Measurements from ENCODE around the gene PLEKHG3. TPM values are rescaled to one million over a fixed set of nuclear protein-coding genes. Genes with fewer than 3 reads are reported as not detected.

Gene PLEKHG3
- total and polyA plus RNA-seq, 7 donors = 1.9 to 8.2 (median 5.2) TPM

DNA sequence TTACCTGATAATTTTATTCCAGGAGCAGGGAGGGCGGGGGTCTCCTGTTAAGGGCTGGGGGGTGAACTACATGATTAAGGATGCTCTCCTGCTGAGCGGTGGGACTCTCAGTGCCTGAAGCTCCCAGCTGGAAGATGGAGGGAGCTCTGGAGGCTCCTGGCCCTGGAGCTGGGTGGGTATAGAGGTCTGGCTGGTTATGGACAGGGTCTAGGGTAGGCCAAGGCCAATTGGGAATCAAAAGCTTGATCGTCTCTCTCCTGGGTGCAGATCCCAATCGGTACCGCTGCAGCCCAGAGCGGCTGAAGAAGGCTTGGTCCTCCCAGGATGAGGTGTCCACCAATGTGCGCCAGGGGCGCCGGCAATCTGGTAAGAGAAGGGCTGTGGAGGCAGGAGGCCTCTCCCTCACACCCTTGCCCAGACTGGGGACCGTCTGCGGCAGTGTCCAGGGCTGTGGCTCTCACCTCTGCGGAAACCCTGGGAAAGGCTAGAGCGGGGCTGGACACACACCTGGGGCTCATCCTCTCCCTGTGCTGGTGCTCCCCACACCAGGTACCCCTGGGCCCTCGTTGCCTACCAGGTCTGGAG is 28.4 kb downstream of the PLEKHG3 start:
- DNase-seq (peak in 1 of 2 donors; percentile 43), ATAC-seq (no peak)
- intact Hi-C loops (cut with DNase I) = no loop called here
- no peak overlapping the region for H3K4me3 ChIP-seq
- H3K36me3 ChIP-seq (ENCODE audit: insufficient read depth in 1 of 2, low read depth in 1 of 2) = peaks cover 0 to 25% of the 10 kb centered on the region in 2 donors
- H3K27me3 ChIP-seq (ENCODE audit: insufficient read depth in 3 of 3, low read length in 2 of 3) = no peaks in the 10 kb centered on the region
- WGBS, 3 donors = 91 to 98% (median 97%) methylated on average over 14 of the region's 14 CpGs
- H3K4me1 ChIP-seq = no peaks in the 10 kb centered on the region
- TF ChIP-seq, protein P1, sequence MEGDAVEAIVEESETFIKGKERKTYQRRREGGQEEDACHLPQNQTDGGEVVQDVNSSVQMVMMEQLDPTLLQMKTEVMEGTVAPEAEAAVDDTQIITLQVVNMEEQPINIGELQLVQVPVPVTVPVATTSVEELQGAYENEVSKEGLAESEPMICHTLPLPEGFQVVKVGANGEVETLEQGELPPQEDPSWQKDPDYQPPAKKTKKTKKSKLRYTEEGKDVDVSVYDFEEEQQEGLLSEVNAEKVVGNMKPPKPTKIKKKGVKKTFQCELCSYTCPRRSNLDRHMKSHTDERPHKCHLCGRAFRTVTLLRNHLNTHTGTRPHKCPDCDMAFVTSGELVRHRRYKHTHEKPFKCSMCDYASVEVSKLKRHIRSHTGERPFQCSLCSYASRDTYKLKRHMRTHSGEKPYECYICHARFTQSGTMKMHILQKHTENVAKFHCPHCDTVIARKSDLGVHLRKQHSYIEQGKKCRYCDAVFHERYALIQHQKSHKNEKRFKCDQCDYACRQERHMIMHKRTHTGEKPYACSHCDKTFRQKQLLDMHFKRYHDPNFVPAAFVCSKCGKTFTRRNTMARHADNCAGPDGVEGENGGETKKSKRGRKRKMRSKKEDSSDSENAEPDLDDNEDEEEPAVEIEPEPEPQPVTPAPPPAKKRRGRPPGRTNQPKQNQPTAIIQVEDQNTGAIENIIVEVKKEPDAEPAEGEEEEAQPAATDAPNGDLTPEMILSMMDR (IDR thresholded peaks at IDR 0.05) = no peak
- H3K27ac ChIP-seq = no peak overlapping the region
- H3K9me3 ChIP-seq = no peaks in the 10 kb centered on the region

DNA sequence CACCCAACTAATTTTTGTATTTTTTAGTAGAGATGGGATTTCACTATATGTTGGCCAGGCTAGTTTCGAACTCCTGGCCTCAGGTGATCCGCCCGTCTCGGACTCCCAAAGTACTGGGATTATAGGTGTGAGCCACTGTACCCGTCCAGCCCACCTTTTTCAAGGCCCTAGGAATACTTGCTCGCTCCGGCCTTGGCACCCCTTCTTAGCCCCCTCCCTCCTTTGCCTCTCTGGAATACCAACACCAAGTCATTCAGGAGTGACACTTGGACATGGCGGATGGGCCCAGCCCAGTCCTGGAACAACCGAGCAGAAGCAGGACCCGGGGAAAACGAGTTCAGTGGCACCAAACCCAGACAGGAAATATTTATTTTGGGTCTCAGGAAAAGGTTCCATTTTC is 29.1 kb downstream of the PLEKHG3 start:
- no peak for ATAC-seq
- WGBS, 3 donors = 89 to 93% (median 91%) methylated on average over 11 of the region's 11 CpGs
- H3K27ac ChIP-seq = no peak overlapping the region
- TF ChIP-seq, protein P1 (IDR thresholded peaks at IDR 0.05) = no peak
- no peaks in the 10 kb centered on the region for H3K4me1 ChIP-seq
- no peaks in the 10 kb centered on the region for H3K9me3 ChIP-seq
- H3K27me3 ChIP-seq (ENCODE audit: insufficient read depth in 3 of 3, low read length in 2 of 3) = no peaks in the 10 kb centered on the region
- intact Hi-C loops (cut with DNase I) = no loop called here
- peak in 1 of 2 donors; percentile 19 for DNase-seq
- H3K36me3 ChIP-seq (ENCODE audit: insufficient read depth in 1 of 2, low read depth in 1 of 2) = peaks cover 0 to 18% of the 10 kb centered on the region in 2 donors
- no peak overlapping the region for H3K4me3 ChIP-seq

DNA sequence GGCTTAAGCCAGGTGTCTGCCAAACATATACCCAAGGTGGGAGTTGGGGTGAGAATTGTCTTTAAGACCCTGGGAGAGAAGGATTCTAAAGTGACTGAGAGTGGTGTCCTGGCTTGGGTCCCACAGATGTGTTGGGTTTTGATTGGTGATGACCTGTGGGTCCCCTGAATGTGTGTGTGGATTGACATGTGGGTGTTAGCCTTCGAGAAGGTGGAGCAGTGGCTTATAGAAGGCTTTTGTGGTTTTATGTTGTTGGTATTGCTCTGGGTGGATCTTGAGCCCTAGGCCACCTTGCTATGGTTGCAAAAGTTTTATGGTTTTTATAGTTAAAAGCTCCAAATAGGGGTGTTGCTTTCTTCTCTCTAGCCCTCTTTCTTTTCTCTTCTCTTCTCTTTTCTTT is 29.7 kb downstream of the PLEKHG3 start:
- DNase-seq = no peak
- intact Hi-C loops (cut with DNase I) = no loop called here
- ATAC-seq = no peak
- Histone ChIP-seq H3K4me3 (no peak overlapping the region), H3K27me3 (ENCODE audit: insufficient read depth in 3 of 3, low read length in 2 of 3) (no peaks in the 10 kb centered on the region), H3K27ac (no peak overlapping the region), H3K36me3 (ENCODE audit: insufficient read depth in 1 of 2, low read depth in 1 of 2) (peaks cover 0 to 17% of the 10 kb centered on the region in 2 donors), H3K4me1 (no peaks in the 10 kb centered on the region), H3K9me3 (no peaks in the 10 kb centered on the region)
- TF ChIP-seq, protein P1 (IDR thresholded peaks at IDR 0.05) = no peak
- 50 to 87% (median 81%) methylated on average over 1 of the region's 1 CpG for WGBS, 3 donors

DNA sequence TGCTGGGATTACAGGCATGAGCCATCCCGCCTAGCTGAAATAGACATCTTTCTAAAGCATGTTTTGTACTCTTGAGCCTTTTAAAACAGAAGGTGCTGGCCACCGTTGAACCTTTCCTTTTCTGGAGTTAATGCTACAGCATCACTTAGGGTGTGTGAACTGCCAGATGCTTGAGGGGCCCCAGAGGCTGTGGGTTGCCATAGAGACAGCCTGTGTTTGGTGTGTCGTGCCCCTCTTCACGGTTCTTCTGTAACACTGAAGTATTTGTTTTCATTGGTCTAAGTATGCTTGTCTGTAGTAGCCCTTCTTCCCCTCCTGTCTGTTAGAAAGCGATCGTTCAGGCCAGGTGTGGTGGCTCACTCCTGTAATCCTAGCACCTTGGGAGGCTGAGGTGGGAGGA is 30.8 kb downstream of the PLEKHG3 start:
- H3K27me3 ChIP-seq (ENCODE audit: insufficient read depth in 3 of 3, low read length in 2 of 3) = no peaks in the 10 kb centered on the region
- DNase-seq (no peak), ATAC-seq (no peak)
- H3K27ac ChIP-seq = peak overlapping the region; percentile 9
- intact Hi-C loops (cut with DNase I) = no loop called here
- no peaks in the 10 kb centered on the region for H3K4me1 ChIP-seq
- no peaks in the 10 kb centered on the region for H3K9me3 ChIP-seq
- TF ChIP-seq, protein P1 (IDR thresholded peaks at IDR 0.05) = no peak
- no peak overlapping the region for H3K4me3 ChIP-seq
- 59 to 75% (median 70%) methylated on average over 6 of the region's 6 CpGs for WGBS, 3 donors
- peaks cover 0 to 17% of the 10 kb centered on the region in 2 donors for H3K36me3 ChIP-seq (ENCODE audit: insufficient read depth in 1 of 2, low read depth in 1 of 2)
